ENCODE measurements around the gene ANTKMT. TPM values are rescaled to one million over a fixed set of nuclear protein-coding genes. Genes with fewer than 3 reads are reported as not detected.

ANTKMT gene
- total and polyA plus RNA-seq, 10 donors, result 28.6 to 77.2 (median 38.7) TPM

DNA sequence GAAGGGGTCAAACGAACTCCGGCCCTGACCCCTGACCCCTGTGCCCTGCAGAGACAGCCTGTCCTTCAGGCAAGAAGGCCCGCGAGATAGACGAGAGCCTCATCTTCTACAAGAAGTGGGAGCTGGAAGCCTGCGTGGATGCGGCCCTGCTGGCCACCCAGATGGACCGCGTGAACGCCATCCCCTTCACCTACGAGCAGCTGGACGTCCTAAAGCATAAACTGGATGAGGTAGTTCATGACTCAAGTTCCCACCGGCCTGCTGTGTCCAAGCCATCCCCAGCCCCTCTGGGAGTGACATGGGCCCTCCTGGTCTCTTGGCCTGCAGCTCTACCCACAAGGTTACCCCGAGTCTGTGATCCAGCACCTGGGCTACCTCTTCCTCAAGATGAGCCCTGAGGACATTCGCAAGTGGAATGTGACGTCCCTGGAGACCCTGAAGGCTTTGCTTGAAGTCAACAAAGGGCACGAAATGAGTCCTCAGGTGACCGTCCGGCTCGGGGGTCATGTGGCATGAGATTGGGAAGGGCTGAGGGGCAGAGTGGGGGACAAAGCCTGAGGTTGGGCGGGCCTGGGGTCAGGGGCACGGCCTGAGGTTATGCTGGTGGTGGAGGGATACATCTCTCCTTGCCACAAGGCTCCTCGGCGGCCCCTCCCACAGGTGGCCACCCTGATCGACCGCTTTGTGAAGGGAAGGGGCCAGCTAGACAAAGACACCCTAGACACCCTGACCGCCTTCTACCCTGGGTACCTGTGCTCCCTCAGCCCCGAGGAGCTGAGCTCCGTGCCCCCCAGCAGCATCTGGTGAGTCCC is 45.3 kb downstream of the ANTKMT start:
- no peak overlapping the region for H3K27ac ChIP-seq
- H3K27me3 ChIP-seq (replicated peaks in 1 of 7), result peaks cover 0 to 83% (median 18%) of the 10 kb centered on the region in 7 donors
- TF ChIP-seq, protein P1, sequence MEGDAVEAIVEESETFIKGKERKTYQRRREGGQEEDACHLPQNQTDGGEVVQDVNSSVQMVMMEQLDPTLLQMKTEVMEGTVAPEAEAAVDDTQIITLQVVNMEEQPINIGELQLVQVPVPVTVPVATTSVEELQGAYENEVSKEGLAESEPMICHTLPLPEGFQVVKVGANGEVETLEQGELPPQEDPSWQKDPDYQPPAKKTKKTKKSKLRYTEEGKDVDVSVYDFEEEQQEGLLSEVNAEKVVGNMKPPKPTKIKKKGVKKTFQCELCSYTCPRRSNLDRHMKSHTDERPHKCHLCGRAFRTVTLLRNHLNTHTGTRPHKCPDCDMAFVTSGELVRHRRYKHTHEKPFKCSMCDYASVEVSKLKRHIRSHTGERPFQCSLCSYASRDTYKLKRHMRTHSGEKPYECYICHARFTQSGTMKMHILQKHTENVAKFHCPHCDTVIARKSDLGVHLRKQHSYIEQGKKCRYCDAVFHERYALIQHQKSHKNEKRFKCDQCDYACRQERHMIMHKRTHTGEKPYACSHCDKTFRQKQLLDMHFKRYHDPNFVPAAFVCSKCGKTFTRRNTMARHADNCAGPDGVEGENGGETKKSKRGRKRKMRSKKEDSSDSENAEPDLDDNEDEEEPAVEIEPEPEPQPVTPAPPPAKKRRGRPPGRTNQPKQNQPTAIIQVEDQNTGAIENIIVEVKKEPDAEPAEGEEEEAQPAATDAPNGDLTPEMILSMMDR (IDR thresholded peaks at IDR 0.05 in 8 of 11, conservative IDR thresholded peaks at IDR 0.05 in 3 of 11), result no peak
- TF ChIP-seq POLR2A (IDR thresholded peaks at IDR 0.05) (no peak), POLR2AphosphoS5 (IDR thresholded peaks at IDR 0.05) (no peak)
- WGBS, 5 donors, result 82 to 91% (median 86%) methylated on average over 22 to 29 of the region's 29 CpGs
- no peaks in the 10 kb centered on the region for H3K9me3 ChIP-seq
- intact Hi-C loops (cut with DNase I; ENCODE audit: low total_unique reads), result no loop called here
- H3K4me3 ChIP-seq, result no peak overlapping the region
- DNase-seq, result no peak
- H3K4me1 ChIP-seq, result no peaks in the 10 kb centered on the region
- no peaks in the 10 kb centered on the region for H3K36me3 ChIP-seq

DNA sequence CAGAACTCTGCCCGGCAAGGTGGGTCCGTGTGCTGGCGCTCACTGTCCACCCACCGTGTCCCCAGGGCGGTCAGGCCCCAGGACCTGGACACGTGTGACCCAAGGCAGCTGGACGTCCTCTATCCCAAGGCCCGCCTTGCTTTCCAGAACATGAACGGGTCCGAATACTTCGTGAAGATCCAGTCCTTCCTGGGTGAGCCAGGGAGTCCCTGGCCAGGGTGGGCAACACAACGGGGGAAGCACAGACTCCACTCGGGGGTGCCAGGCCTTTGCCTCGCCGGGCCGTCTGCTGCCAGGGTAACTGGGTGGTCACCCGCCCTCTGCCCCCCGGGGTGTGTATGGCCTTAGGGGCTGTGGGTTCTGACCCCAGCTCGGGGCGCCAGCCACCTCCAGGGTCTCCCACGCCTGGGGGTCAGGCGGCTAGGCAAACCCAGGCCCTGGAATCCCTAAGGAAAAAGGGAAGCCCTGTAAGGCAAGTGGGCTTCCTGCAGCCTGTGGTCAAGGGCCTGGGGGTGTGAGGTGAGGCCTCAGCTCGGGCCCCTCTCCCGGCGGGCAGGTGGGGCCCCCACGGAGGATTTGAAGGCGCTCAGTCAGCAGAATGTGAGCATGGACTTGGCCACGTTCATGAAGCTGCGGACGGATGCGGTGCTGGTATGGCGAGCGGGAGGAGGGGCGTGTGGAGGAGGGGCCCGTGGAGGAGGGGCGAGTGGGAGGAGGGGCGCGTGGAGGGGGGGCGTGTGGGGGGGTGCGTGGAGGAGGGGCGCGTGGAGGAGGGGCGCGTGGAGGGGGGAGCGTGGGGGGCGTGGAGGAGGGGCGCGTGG is 46.1 kb downstream of the ANTKMT start:
- TF ChIP-seq, protein P1 (IDR thresholded peaks at IDR 0.05 in 8 of 11, conservative IDR thresholded peaks at IDR 0.05 in 3 of 11), result no peak
- TF ChIP-seq POLR2AphosphoS5 (IDR thresholded peaks at IDR 0.05) (no peak), POLR2A (IDR thresholded peaks at IDR 0.05) (no peak)
- no peaks in the 10 kb centered on the region for H3K4me1 ChIP-seq
- DNase-seq, result no peak
- H3K9me3 ChIP-seq, result no peaks in the 10 kb centered on the region
- no peak overlapping the region for H3K27ac ChIP-seq
- WGBS, 5 donors, result 66 to 88% (median 76%) methylated on average over 10 to 38 of the region's 48 CpGs
- H3K36me3 ChIP-seq, result no peaks in the 10 kb centered on the region
- H3K27me3 ChIP-seq (replicated peaks in 1 of 7), result peaks cover 0 to 75% (median 15%) of the 10 kb centered on the region in 7 donors
- no peak overlapping the region for H3K4me3 ChIP-seq
- intact Hi-C loops (cut with DNase I; ENCODE audit: low total_unique reads), result no loop called here

DNA sequence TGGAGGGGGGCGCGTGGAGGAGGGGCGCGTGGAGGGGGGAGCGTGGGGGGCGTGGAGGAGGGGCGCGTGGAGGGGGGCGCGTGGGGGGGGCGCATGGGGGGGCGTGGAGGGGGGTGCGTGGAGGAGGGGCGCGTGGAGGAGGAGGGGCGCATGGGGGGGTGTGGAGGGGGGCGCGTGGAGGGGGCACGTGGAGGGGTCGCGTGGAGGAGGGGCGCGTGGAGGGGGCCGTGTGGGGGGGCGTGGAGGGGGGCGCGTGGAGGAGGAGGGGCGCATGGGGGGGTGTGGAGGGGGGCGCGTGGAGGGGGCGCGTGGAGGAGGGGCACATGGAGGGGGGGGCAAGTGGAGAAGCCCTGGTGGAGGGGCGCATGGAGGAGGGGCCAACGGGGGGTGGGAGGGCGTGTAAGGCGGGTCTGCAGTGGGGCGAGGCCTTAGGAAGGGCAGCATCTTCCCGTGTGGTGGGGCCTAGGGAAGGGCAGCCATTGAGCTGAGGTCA is 46.8 kb downstream of the ANTKMT start:
- H3K4me1 ChIP-seq, result no peaks in the 10 kb centered on the region
- no peaks in the 10 kb centered on the region for H3K9me3 ChIP-seq
- no peak for DNase-seq
- H3K4me3 ChIP-seq, result no peak overlapping the region
- 40 to 83% (median 76%) methylated on average over 6 to 20 of the region's 38 CpGs for WGBS, 5 donors
- TF ChIP-seq POLR2A (IDR thresholded peaks at IDR 0.05) (no peak), POLR2AphosphoS5 (IDR thresholded peaks at IDR 0.05) (no peak)
- TF ChIP-seq, protein P1 (IDR thresholded peaks at IDR 0.05 in 8 of 11, conservative IDR thresholded peaks at IDR 0.05 in 3 of 11), result no peak
- no peaks in the 10 kb centered on the region for H3K36me3 ChIP-seq
- intact Hi-C loops (cut with DNase I; ENCODE audit: low total_unique reads), result no loop called here
- no peak overlapping the region for H3K27ac ChIP-seq
- H3K27me3 ChIP-seq (replicated peaks in 1 of 7), result peaks cover 0 to 68% (median 8%) of the 10 kb centered on the region in 7 donors

DNA sequence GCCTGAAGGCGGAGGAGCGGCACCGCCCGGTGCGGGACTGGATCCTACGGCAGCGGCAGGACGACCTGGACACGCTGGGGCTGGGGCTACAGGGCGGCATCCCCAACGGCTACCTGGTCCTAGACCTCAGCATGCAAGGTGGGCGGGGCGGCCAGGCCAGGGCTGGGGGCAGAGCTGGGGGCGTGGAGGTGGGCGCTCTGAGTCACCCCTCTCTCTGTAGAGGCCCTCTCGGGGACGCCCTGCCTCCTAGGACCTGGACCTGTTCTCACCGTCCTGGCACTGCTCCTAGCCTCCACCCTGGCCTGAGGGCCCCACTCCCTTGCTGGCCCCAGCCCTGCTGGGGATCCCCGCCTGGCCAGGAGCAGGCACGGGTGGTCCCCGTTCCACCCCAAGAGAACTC is 47.5 kb downstream of the ANTKMT start:
- Histone ChIP-seq H3K4me1 (no peaks in the 10 kb centered on the region), H3K27ac (no peak overlapping the region), H3K4me3 (no peak overlapping the region), H3K36me3 (no peaks in the 10 kb centered on the region), H3K9me3 (no peaks in the 10 kb centered on the region), H3K27me3 (replicated peaks in 1 of 7) (peaks cover 0 to 61% (median 4%) of the 10 kb centered on the region in 7 donors)
- no peak for DNase-seq
- TF ChIP-seq POLR2AphosphoS5 (IDR thresholded peaks at IDR 0.05), result no peak
- TF ChIP-seq, protein P1 (IDR thresholded peaks at IDR 0.05 in 8 of 11, conservative IDR thresholded peaks at IDR 0.05 in 3 of 11), result no peak
- TF ChIP-seq POLR2A (IDR thresholded peaks at IDR 0.05), result no peak
- WGBS, 5 donors, result 71 to 95% (median 80%) methylated on average over 8 to 21 of the region's 21 CpGs
- intact Hi-C loops (cut with DNase I; ENCODE audit: low total_unique reads), result no loop called here
